ENCODE results near the gene NDUFS8.

DNA sequence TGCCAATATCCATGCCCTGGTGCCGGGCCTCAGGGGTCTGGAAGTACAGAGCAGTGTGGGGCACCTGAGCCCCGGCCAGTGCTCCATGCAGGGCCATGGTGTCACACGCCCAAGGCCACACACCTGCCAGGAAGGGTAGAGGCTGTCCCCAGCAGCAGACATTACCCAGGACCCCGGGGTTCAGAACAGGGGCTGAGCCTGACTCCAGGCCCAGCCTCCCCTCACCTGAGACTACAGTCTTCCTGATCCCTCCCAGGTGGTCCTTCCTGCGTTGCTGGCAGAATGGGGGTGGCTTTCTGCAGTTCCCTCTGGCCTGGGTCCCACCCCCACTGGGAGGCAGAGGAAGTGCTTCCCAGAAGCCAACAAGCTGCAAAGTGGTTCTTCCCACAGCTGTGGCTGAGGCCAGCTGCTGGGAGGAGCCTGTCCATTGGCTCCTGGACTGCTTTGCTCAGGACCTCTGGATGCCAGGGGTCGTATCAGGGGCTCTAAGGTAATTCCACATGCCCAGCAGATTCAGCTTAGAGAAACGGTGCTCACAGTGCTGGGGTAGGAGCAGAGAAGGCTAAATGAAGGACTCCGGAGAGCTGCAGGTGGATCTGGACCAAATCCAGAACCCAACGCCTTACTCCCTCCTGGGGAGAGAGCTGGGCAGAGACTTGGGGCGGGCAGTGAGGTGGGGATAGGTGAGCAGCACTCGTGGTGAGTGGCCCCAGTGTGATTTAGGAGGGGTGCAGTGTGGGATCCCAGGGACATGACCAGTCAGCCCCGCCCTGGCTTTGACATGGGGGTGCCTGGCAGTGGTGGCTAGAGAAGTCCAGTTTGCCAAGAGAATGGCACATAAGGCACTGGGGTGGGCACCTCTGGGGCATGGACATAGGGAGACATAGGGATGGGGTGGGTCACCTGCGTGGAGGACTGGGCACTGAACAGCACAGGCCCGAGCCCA, 21.0 kb downstream of the NDUFS8 start:
- TF ChIP-seq, protein P1, sequence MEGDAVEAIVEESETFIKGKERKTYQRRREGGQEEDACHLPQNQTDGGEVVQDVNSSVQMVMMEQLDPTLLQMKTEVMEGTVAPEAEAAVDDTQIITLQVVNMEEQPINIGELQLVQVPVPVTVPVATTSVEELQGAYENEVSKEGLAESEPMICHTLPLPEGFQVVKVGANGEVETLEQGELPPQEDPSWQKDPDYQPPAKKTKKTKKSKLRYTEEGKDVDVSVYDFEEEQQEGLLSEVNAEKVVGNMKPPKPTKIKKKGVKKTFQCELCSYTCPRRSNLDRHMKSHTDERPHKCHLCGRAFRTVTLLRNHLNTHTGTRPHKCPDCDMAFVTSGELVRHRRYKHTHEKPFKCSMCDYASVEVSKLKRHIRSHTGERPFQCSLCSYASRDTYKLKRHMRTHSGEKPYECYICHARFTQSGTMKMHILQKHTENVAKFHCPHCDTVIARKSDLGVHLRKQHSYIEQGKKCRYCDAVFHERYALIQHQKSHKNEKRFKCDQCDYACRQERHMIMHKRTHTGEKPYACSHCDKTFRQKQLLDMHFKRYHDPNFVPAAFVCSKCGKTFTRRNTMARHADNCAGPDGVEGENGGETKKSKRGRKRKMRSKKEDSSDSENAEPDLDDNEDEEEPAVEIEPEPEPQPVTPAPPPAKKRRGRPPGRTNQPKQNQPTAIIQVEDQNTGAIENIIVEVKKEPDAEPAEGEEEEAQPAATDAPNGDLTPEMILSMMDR (IDR thresholded peaks at IDR 0.05): no peak
- TF ChIP-seq POLR2A (IDR thresholded peaks at IDR 0.05): no peak
